Measurements from ENCODE around the gene PLA2G3. TPM values are rescaled to one million over a fixed set of nuclear protein-coding genes. Genes with fewer than 3 reads are reported as not detected.

Gene PLA2G3
- total RNA-seq, 1 experiment from 2014 or later = not detected

- DNase-seq (ENCODE audit: low spot score) = no peak
These were observed 51.9 kb downstream of the PLA2G3 start for GRCh38 chr22:31088233-31088986.

- no peak for DNase-seq (ENCODE audit: low spot score)
These were observed 52.5 kb downstream of the PLA2G3 start for GRCh38 chr22:31087744-31088215.

GRCh38 chr22:31086703-31087330 is 53.5 kb downstream of the PLA2G3 start:
- DNase-seq (ENCODE audit: low spot score) = no peak

GRCh38 chr22:31085928-31086327 is 54.4 kb downstream of the PLA2G3 start:
- DNase-seq (ENCODE audit: low spot score) = no peak

- DNase-seq (ENCODE audit: low spot score) = no peak
These were observed 54.8 kb downstream of the PLA2G3 start for GRCh38 chr22:31085493-31085824.

GRCh38 chr22:31084811-31085492 is 55.4 kb downstream of the PLA2G3 start:
- no peak for DNase-seq (ENCODE audit: low spot score)

Other genes with a start within 250 kb of the PLA2G3 start
- 9.0 and 10.8 TPM in 2 replicates for gene MORC2, start 171.7 kb downstream of the PLA2G3 start, total RNA-seq (2014; rRNA removed; shearing (Covaris generic))
- 35.8 and 38.2 TPM in 2 replicates for gene TUG1, start 171.2 kb downstream of the PLA2G3 start, total RNA-seq (2014; rRNA removed; shearing (Covaris generic))
- 13.9 and 20.9 TPM in 2 replicates for gene SMTN, start 59.2 kb downstream of the PLA2G3 start, total RNA-seq (2014; rRNA removed; shearing (Covaris generic))
- gene SELENOM, start 32.9 kb downstream of the PLA2G3 start, total RNA-seq (2014; rRNA removed; shearing (Covaris generic)) = 2.3 and 10.0 TPM in 2 replicates
- 0.45 and 0.79 TPM in 2 replicates for gene INPP5J, start 17.5 kb downstream of the PLA2G3 start, total RNA-seq (2014; rRNA removed; shearing (Covaris generic))
- 16.5 and 17.7 TPM in 2 replicates for gene RNF185, start 19.7 kb upstream of the PLA2G3 start, total RNA-seq (2014; rRNA removed; shearing (Covaris generic))
- 3.8 and 4.9 TPM in 2 replicates for gene LIMK2, start 71.8 kb upstream of the PLA2G3 start, total RNA-seq (2014; rRNA removed; shearing (Covaris generic))
- gene PIK3IP1, start 152.0 kb upstream of the PLA2G3 start, total RNA-seq (2014; rRNA removed; shearing (Covaris generic)) = 0.62 and 1.6 TPM in 2 replicates
- 4.7 and 7.2 TPM in 2 replicates for gene PATZ1, start 205.8 kb upstream of the PLA2G3 start, total RNA-seq (2014; rRNA removed; shearing (Covaris generic))

Measured in H4 (cell line).